WTC11 (cell line): ENCODE measurements around the gene LMTK2.

Experiments
- TF ChIP-seq, protein P1 (sequence below): fragments of 200-600 bp; IDR thresholded peaks from 2 replicates; pipeline ENCODE4 v1.8.0; 2022; ENCODE audit warnings: antibody characterized with exemption
- TF ChIP-seq, protein P2 (sequence below): sonication (generic); formaldehyde crosslinking; IDR thresholded peaks from 2 replicates; pipeline ENCODE4 v1.8.0; 2022; ENCODE audit warnings: mild to moderate bottlenecking, missing genetic modification reagents
- TF ChIP-seq, protein P3 (sequence below): sonication (generic); formaldehyde crosslinking; IDR thresholded peaks from 2 replicates; pipeline ENCODE4 v1.8.0; 2022; ENCODE audit warnings: mild to moderate bottlenecking, missing genetic modification reagents

DNA sequence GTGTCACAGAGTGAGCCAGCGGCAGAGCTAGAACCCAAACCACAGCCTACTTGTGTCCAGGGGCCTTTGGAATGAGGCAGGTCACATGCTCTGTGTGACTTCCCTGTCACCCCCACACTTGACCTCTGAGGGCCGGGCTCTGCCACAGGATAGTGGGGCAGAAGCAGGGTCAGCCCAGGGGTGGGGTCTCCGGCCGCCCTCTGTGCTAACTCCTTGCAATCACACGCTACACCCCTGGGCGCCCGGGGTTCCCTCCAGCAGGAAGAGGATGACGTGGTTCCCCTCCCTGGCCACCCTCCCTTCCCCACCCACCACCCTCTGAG lies 125.6 kb downstream of the LMTK2 start:
- TF ChIP-seq, protein P1, sequence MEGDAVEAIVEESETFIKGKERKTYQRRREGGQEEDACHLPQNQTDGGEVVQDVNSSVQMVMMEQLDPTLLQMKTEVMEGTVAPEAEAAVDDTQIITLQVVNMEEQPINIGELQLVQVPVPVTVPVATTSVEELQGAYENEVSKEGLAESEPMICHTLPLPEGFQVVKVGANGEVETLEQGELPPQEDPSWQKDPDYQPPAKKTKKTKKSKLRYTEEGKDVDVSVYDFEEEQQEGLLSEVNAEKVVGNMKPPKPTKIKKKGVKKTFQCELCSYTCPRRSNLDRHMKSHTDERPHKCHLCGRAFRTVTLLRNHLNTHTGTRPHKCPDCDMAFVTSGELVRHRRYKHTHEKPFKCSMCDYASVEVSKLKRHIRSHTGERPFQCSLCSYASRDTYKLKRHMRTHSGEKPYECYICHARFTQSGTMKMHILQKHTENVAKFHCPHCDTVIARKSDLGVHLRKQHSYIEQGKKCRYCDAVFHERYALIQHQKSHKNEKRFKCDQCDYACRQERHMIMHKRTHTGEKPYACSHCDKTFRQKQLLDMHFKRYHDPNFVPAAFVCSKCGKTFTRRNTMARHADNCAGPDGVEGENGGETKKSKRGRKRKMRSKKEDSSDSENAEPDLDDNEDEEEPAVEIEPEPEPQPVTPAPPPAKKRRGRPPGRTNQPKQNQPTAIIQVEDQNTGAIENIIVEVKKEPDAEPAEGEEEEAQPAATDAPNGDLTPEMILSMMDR = no peak
- TF ChIP-seq, protein P2, sequence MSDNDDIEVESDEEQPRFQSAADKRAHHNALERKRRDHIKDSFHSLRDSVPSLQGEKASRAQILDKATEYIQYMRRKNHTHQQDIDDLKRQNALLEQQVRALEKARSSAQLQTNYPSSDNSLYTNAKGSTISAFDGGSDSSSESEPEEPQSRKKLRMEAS (CRISPR knock-in tag) = no peak
- TF ChIP-seq, protein P3, sequence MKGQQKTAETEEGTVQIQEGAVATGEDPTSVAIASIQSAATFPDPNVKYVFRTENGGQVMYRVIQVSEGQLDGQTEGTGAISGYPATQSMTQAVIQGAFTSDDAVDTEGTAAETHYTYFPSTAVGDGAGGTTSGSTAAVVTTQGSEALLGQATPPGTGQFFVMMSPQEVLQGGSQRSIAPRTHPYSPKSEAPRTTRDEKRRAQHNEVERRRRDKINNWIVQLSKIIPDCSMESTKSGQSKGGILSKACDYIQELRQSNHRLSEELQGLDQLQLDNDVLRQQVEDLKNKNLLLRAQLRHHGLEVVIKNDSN = no peak
